K562 (cell line): ENCODE data around the gene MEF2D. TPM values are rescaled to one million over a fixed set of nuclear protein-coding genes. Genes with fewer than 3 reads are reported as not detected.
A peak's percentile ranks its signal among the peaks of the same experiment; 100 is the strongest.

Experiments used
- ATAC-seq: fragments of 200-7000 bp; cut with Tn5 transposase; 3 replicates; pipeline ENCODE4 v1.9.1; 2020; ENCODE audit warnings: moderate library complexity
- BruUV-seq: library from RNA; stranded (reverse); fragments of 400-500 nt; replicated peaks from 2 replicates; lab custom pipeline; 2021; lab: Mats Ljungman, UMichigan
- CTCF ChIA-PET: fragments of 300-600 bp; formaldehyde crosslinking; extraction: SDS; loops from one replicate; lab custom pipeline; 2021; ENCODE audit warnings: low intra/inter-chr PET ratio; lab: Yijun Ruan, JAX
- POLR2A ChIA-PET: fragments of 300-600, 350-650 bp; sonication (Branson Sonifier 250); formaldehyde crosslinking; extraction: SDS; loops from one replicate; lab custom pipeline; 2021; ENCODE audit warnings: antibody characterized with exemption, inconsistent platforms; lab: Yijun Ruan, JAX
- DNase-seq, 4 experiments: peaks; one replicate each; pipeline versions ENCODE4 v3.0.0 to v3.0.0-alpha.2; 2011 to 2018; ENCODE audit warnings: low spot score in 3 of 4, mixed read lengths in 3 of 4; ENCODE audit errors: extremely low read depth in 1 of 4
- FAIRE-seq: peaks from 2 replicates; lab custom pipeline; 2011; peaks lifted over from hg19 to GRCh38; lab: Jason Lieb, UNC
- H2AFZ ChIP-seq: 2 replicates; pipeline ENCODE4 v1.6.0; 2011; ENCODE audit warnings: low read depth, low read length, control low read depth, inconsistent platforms
- H3K27ac ChIP-seq: fragments of 200-600 bp; 3 replicates; pipeline ENCODE4 v1.8.0; 2011; ENCODE audit warnings: low read depth, mild to moderate bottlenecking, control low read depth, inconsistent platforms, low read length, moderate library complexity, mixed read lengths; ENCODE audit errors: extremely low read depth
- H3K27me3 ChIP-seq, 2 experiments: fragments of 300-600 bp in 1 of 2; 2 replicates in 1 of 2; 3 replicates in 1 of 2; pipeline versions ENCODE4 v1.6.0 to v1.8.0; 2011; ENCODE audit warnings: inconsistent platforms in 2 of 2, low read length in 2 of 2, mild to moderate bottlenecking in 1 of 2, mixed read lengths in 1 of 2, moderate library complexity in 1 of 2; ENCODE audit not compliant: control insufficient read depth in 2 of 2, insufficient read depth in 2 of 2
- H3K36me3 ChIP-seq: fragments of 300-600 bp; 3 replicates; pipeline ENCODE4 v1.8.0; 2011; ENCODE audit warnings: mild to moderate bottlenecking, low read length, inconsistent platforms; ENCODE audit not compliant: control insufficient read depth, insufficient read depth
- H3K4me1 ChIP-seq, 2 experiments: fragments of 200-600 bp in 1 of 2; replicated peaks in 1 of 2; 2 replicates in 1 of 2; 3 replicates in 1 of 2; pipeline versions ENCODE4 v1.5.1 to v1.8.0; 2011; ENCODE audit warnings: inconsistent platforms in 2 of 2, low read length in 2 of 2, mild to moderate bottlenecking in 1 of 2, mixed read lengths in 1 of 2, moderate library complexity in 1 of 2; ENCODE audit not compliant: control insufficient read depth in 2 of 2, insufficient read depth in 2 of 2
- H3K4me2 ChIP-seq: 2 replicates; pipeline ENCODE4 v1.6.1; 2011; ENCODE audit warnings: low read length, control low read depth, inconsistent platforms, mixed read lengths; ENCODE audit not compliant: insufficient read depth
- H3K4me3 ChIP-seq: fragments of 200-600 bp; sonication (generic), shearing (Covaris generic); 2 replicates; pipeline ENCODE4 v1.5.1; 2016; ENCODE audit warnings: control low read depth, inconsistent platforms
- H3K79me2 ChIP-seq: fragments of 200-600 bp; 3 replicates; pipeline ENCODE4 v1.8.0; 2011; ENCODE audit warnings: low read length, inconsistent platforms; ENCODE audit not compliant: control insufficient read depth, insufficient read depth
- H3K9ac ChIP-seq, 2 experiments: 2 replicates each; pipeline versions ENCODE4 v1.6.0 to v1.6.1; 2011; ENCODE audit warnings: low read depth in 2 of 2, low read length in 2 of 2, control low read depth in 1 of 2, inconsistent platforms in 1 of 2, mild to moderate bottlenecking in 1 of 2, mixed read lengths in 1 of 2; ENCODE audit not compliant: insufficient read depth in 1 of 2
- H3K9me1 ChIP-seq: one replicate; pipeline ENCODE4 v1.6.0; 2011; ENCODE audit warnings: inconsistent platforms, mild to moderate bottlenecking, low read length, moderate library complexity; ENCODE audit not compliant: control insufficient read depth, insufficient read depth
- H3K9me3 ChIP-seq: replicated peaks from 2 replicates; pipeline ENCODE4 v1.5.1; 2011; ENCODE audit warnings: low read depth, low read length, inconsistent platforms; ENCODE audit not compliant: control insufficient read depth, insufficient read depth
- H4K20me1 ChIP-seq: replicated peaks from 2 replicates; pipeline ENCODE4 v1.6.1; 2011; ENCODE audit warnings: low read length, inconsistent platforms, mixed read lengths; ENCODE audit not compliant: control insufficient read depth, insufficient read depth
- BRCA1 ChIP-seq, 2 experiments: fragments of 450-650 bp in 1 of 2; sonication (generic) in 1 of 2; formaldehyde crosslinking in 1 of 2; IDR thresholded peaks; 2 replicates each; pipeline versions ENCODE4 v1.5.0 to v1.6.1; 2017 to 2020; ENCODE audit warnings: mild to moderate bottlenecking in 1 of 2, missing genetic modification reagents in 1 of 2
- CHCHD3 ChIP-seq: fragments of 250-450 bp; sonication (Bioruptor Pico); IDR thresholded peaks from 2 replicates; pipeline ENCODE4 v2.1.2; 2022; ENCODE audit warnings: mild to moderate bottlenecking
- EWSR1 ChIP-seq: fragments of 450-650 bp; IDR thresholded peaks from 2 replicates; pipeline ENCODE4 v1.6.1; 2018; ENCODE audit warnings: borderline replicate concordance, mild to moderate bottlenecking, low read depth, moderate library complexity; ENCODE audit not compliant: partially characterized antibody
- IFI16 ChIP-seq: fragments of 250-450 bp; sonication (Bioruptor Pico); IDR thresholded peaks from 2 replicates; pipeline ENCODE4 v2.1.2; 2022; ENCODE audit warnings: mild to moderate bottlenecking, inconsistent platforms
- NEUROD1 ChIP-seq: fragments of 150-350 bp; IDR thresholded peaks from 2 replicates; pipeline ENCODE4 v1.6.1; 2014; ENCODE audit warnings: borderline replicate concordance, low read length, low read depth; ENCODE audit not compliant: partially characterized antibody
- NFIC ChIP-seq: fragments of 450-650 bp; IDR thresholded peaks from 2 replicates; pipeline ENCODE4 v1.6.1; 2017; ENCODE audit warnings: mild to moderate bottlenecking, inconsistent platforms
- RAD51 ChIP-seq: fragments of 450-650 bp; IDR thresholded peaks from 2 replicates; pipeline ENCODE4 v1.7.1; 2016; ENCODE audit warnings: low read depth, mild to moderate bottlenecking, borderline replicate concordance
- SAP30 ChIP-seq: fragments of 200-600 bp; sonication (generic); IDR thresholded peaks from 2 replicates; pipeline ENCODE4 v1.6.1; 2012; ENCODE audit warnings: borderline replicate concordance, low read depth, mild to moderate bottlenecking, moderate library complexity, low read length, control low read depth, inconsistent platforms; ENCODE audit not compliant: insufficient read depth, poor library complexity, severe bottlenecking
- TEAD1 ChIP-seq, 2 experiments: fragments of 450-650 bp in 1 of 2; sonication (generic) in 1 of 2; formaldehyde crosslinking; IDR thresholded peaks; 2 replicates each; pipeline versions ENCODE4 v1.4.0 to v1.8.0; 2020 to 2022; ENCODE audit warnings: mild to moderate bottlenecking in 2 of 2, missing genetic modification reagents in 1 of 2
- ZNF507 ChIP-seq: conservative IDR thresholded peaks from 2 replicates; pipeline ENCODE4 v1.6.1; 2017; ENCODE audit warnings: missing genetic modification characterization, missing compliant biosample characterization
- WGBS: fragments of 100-300 bp; shearing (Covaris generic); methylation state at CpG from one replicate; pipeline ENCODE4 v1.1.6; 2016; ENCODE audit warnings: low coverage, mixed read lengths; ENCODE audit not compliant: insufficient coverage; ENCODE audit errors: missing lambda C conversion rate; 5-methylcytosine and 5-hydroxymethylcytosine counted together
- in situ Hi-C: fragments of 300-500 bp; cut with MboI; formaldehyde crosslinking; loops from 4 replicates; pipeline ENCODE4 v1.15.0; 2018; ENCODE audit warnings: inconsistent platforms, mixed read lengths
- intact Hi-C: fragments of 100-400 bp; cut with micrococcal nuclease; formaldehyde crosslinking; loops from 2 replicates; pipeline ENCODE4 v1.14.2; 2022
- polyA plus RNA-seq, 8 experiments: library from polyadenylated mRNA; depleted of rRNA in 4 of 8; stranded (reverse) in 5 of 8; unstranded in 3 of 8; fragments of >200 nt; fragmentation: Nextera tagmentation in 2 of 8; fragmentation: Illumina TruSeq in 1 of 8; extraction: Ambion mirVana in 2 of 8; extraction: Trizol in 1 of 8; gene quantifications; 2 replicates each; pipeline versions ENCODE4 v1.2.1 to v1.2.3, GENCODE V29; 2011 to 2014; ENCODE audit warnings: inconsistent platforms in 1 of 8, missing spikeins in 1 of 8
- total RNA-seq, 7 experiments: library from RNA; depleted of rRNA in 6 of 7; stranded (reverse); fragments of >200 nt in 6 of 7; fragmentation: Illumina TruSeq in 2 of 7; extraction: Trizol in 2 of 7; gene quantifications; 2 replicates each; pipeline versions ENCODE4 v1.2.1 to v1.2.3, GENCODE V29; 2011 to 2021; ENCODE audit warnings: low replicate concordance in 1 of 7
- TF ChIP-seq, protein P1 (sequence below): sonication (generic); formaldehyde crosslinking; IDR thresholded peaks from 2 replicates; pipeline ENCODE4 v1.8.0; 2023; ENCODE audit warnings: mild to moderate bottlenecking, missing genetic modification reagents
- TF ChIP-seq, protein P2 (sequence below): fragments of 450-650 bp; IDR thresholded peaks from 2 replicates; pipeline ENCODE4 v1.6.1; 2016; ENCODE audit warnings: borderline replicate concordance
- TF ChIP-seq, protein P3 (sequence below): sonication (generic); IDR thresholded peaks from 2 replicates; pipeline ENCODE4 v1.6.1; 2016
- TF ChIP-seq, protein P4 (sequence below): fragments of 250-450 bp; sonication (Bioruptor Pico); IDR thresholded peaks from 2 replicates; pipeline ENCODE4 v1.4.0; 2020

The MEF2D gene
- total and polyA plus RNA-seq, 9 of the 15 experiments (the other 6 are each of a cell fraction or from before 2014, with no cell fraction given): 0.10 to 19.5 (median 2.6) TPM

DNA sequence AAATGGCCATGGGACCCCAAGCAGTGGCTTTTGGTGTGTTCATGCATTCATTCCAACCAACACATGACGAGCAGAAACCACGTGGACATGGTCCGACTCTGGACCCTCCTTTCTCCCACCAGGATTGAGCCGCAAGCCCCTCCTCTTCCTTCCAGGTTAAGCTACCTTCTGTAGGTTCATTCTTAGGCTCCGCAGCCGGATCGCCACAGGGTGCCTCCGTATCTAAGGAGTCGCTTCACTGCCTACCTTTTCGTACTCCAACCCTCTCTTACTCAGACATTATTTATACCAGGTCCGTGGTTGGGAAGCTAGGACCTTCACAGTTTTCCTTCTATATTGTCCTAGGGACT, 67.9 kb downstream of the MEF2D start:
- DNase-seq (no peak), ATAC-seq (no peak), FAIRE-seq (peak; percentile 42)
- Histone ChIP-seq H3K4me2 (peak overlapping the region; percentile 13; the same call in 1 of the 2 replicates), H2AFZ (no peak overlapping the region), H4K20me1 (no peaks in the 10 kb centered on the region), H3K9me1 (no peaks in the 10 kb centered on the region), H3K36me3 (no peaks in the 10 kb centered on the region), H3K27me3 (peaks cover 52 to 60% of the 10 kb centered on the region in 2 experiments), H3K4me1 (peaks cover 15% of the 10 kb centered on the region in 2 experiments; a peak in 4 of 5 replicates), H3K9me3 (no peaks in the 10 kb centered on the region), H3K4me3 (no peak overlapping the region), H3K79me2 (no peaks in the 10 kb centered on the region), H3K9ac (no peak overlapping the region), H3K27ac (no peak overlapping the region)
- no TSS peak for BruUV-seq
- ChIA-PET POLR2A (interaction anchor here (0.6 to 1.8 kb wide), 7 partner anchors 9 to 489 kb away, joined by 3 to 7 read pairs (median 3); no protein-coding TSS in a partner anchor), CTCF (interaction anchor here (0.6 kb wide), 1 partner anchor 205 kb away, joined by 3 read pairs; no protein-coding TSS in a partner anchor)
- in situ Hi-C loops: no loop called here
- intact Hi-C loops: no loop called here
- 24% methylated on average over 11 of the region's 11 CpGs for WGBS
- TF ChIP-seq NFIC (no peak), EWSR1 (no peak), ZNF507 (no peak), CHCHD3 (CRISPR knock-in tag) (no peak), IFI16 (no peak), BRCA1 (IDR thresholded peaks at IDR 0.05) (no peak), BRCA1 (CRISPR knock-in tag; IDR thresholded peaks at IDR 0.05) (no peak), RAD51 (no peak), TEAD1 (CRISPR knock-in tag; IDR thresholded peaks at IDR 0.05) (no peak), NEUROD1 (no peak), SAP30 (no peak)
- TF ChIP-seq, protein P1, sequence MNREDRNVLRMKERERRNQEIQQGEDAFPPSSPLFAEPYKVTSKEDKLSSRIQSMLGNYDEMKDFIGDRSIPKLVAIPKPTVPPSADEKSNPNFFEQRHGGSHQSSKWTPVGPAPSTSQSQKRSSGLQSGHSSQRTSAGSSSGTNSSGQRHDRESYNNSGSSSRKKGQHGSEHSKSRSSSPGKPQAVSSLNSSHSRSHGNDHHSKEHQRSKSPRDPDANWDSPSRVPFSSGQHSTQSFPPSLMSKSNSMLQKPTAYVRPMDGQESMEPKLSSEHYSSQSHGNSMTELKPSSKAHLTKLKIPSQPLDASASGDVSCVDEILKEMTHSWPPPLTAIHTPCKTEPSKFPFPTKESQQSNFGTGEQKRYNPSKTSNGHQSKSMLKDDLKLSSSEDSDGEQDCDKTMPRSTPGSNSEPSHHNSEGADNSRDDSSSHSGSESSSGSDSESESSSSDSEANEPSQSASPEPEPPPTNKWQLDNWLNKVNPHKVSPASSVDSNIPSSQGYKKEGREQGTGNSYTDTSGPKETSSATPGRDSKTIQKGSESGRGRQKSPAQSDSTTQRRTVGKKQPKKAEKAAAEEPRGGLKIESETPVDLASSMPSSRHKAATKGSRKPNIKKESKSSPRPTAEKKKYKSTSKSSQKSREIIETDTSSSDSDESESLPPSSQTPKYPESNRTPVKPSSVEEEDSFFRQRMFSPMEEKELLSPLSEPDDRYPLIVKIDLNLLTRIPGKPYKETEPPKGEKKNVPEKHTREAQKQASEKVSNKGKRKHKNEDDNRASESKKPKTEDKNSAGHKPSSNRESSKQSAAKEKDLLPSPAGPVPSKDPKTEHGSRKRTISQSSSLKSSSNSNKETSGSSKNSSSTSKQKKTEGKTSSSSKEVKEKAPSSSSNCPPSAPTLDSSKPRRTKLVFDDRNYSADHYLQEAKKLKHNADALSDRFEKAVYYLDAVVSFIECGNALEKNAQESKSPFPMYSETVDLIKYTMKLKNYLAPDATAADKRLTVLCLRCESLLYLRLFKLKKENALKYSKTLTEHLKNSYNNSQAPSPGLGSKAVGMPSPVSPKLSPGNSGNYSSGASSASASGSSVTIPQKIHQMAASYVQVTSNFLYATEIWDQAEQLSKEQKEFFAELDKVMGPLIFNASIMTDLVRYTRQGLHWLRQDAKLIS: no peak
- TF ChIP-seq, protein P2, sequence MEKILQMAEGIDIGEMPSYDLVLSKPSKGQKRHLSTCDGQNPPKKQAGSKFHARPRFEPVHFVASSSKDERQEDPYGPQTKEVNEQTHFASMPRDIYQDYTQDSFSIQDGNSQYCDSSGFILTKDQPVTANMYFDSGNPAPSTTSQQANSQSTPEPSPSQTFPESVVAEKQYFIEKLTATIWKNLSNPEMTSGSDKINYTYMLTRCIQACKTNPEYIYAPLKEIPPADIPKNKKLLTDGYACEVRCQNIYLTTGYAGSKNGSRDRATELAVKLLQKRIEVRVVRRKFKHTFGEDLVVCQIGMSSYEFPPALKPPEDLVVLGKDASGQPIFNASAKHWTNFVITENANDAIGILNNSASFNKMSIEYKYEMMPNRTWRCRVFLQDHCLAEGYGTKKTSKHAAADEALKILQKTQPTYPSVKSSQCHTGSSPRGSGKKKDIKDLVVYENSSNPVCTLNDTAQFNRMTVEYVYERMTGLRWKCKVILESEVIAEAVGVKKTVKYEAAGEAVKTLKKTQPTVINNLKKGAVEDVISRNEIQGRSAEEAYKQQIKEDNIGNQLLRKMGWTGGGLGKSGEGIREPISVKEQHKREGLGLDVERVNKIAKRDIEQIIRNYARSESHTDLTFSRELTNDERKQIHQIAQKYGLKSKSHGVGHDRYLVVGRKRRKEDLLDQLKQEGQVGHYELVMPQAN: no peak
- TF ChIP-seq, protein P3, sequence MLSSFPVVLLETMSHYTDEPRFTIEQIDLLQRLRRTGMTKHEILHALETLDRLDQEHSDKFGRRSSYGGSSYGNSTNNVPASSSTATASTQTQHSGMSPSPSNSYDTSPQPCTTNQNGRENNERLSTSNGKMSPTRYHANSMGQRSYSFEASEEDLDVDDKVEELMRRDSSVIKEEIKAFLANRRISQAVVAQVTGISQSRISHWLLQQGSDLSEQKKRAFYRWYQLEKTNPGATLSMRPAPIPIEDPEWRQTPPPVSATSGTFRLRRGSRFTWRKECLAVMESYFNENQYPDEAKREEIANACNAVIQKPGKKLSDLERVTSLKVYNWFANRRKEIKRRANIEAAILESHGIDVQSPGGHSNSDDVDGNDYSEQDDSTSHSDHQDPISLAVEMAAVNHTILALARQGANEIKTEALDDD: no peak
- TF ChIP-seq, protein P4, sequence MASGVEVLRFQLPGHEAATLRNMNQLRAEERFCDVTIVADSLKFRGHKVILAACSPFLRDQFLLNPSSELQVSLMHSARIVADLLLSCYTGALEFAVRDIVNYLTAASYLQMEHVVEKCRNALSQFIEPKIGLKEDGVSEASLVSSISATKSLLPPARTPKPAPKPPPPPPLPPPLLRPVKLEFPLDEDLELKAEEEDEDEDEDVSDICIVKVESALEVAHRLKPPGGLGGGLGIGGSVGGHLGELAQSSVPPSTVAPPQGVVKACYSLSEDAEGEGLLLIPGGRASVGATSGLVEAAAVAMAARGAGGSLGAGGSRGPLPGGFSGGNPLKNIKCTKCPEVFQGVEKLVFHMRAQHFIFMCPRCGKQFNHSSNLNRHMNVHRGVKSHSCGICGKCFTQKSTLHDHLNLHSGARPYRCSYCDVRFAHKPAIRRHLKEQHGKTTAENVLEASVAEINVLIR (CRISPR knock-in tag): no peak
